HG03039 (cell line): ENCODE data around the gene PPDPF.

Experiments used
- ATAC-seq: cut with Tn5 transposase; IDR thresholded peaks from one replicate; pipeline ENCODE4 v1.9.1; 2021; ENCODE audit warnings: mild to moderate bottlenecking, moderate library complexity; ENCODE audit not compliant: unreplicated experiment

PPDPF gene

GRCh38 chr20:63536241-63536977 is 15.8 kb downstream of the PPDPF start:
- no peak for ATAC-seq

GRCh38 chr20:63536997-63537524 is 16.5 kb downstream of the PPDPF start, which contains the start of gene PTK6:
Gene PTK6 (minus strand): TSS chr20:63537376. CDS start chr20:63537314, 62 bp downstream.
- ATAC-seq: peak; percentile 5

- peak; percentile 67 for ATAC-seq
Observed at GRCh38 chr20:63537525-63538203, 17.1 kb downstream of the PPDPF start.

- ATAC-seq: no peak
Observed at GRCh38 chr20:63538204-63539091, 17.9 kb downstream of the PPDPF start.

GRCh38 chr20:63539092-63539430 is 18.5 kb downstream of the PPDPF start:
- no peak for ATAC-seq

GRCh38 chr20:63539441-63540370 is 19.1 kb downstream of the PPDPF start:
- ATAC-seq: no peak

- ATAC-seq: no peak
Observed at GRCh38 chr20:63540417-63541186, 20.0 kb downstream of the PPDPF start.

- no peak for ATAC-seq
Observed at GRCh38 chr20:63541371-63541770, 20.8 kb downstream of the PPDPF start.

GRCh38 chr20:63542031-63542559 is 21.5 kb downstream of the PPDPF start:
- no peak for ATAC-seq

GRCh38 chr20:63542696-63543095 is 22.1 kb downstream of the PPDPF start:
- ATAC-seq: no peak

- no peak for ATAC-seq
Observed at GRCh38 chr20:63543131-63543530, 22.6 kb downstream of the PPDPF start.

GRCh38 chr20:63543733-63544132 is 23.2 kb downstream of the PPDPF start:
- no peak for ATAC-seq

GRCh38 chr20:63544241-63544957 is 23.8 kb downstream of the PPDPF start:
- no peak for ATAC-seq

GRCh38 chr20:63544958-63545516 is 24.5 kb downstream of the PPDPF start:
- no peak for ATAC-seq

- ATAC-seq: no peak
Observed at GRCh38 chr20:63545814-63546213, 25.2 kb downstream of the PPDPF start.

- ATAC-seq: no peak
Observed at GRCh38 chr20:63546256-63546955, 25.8 kb downstream of the PPDPF start.

- no peak for ATAC-seq
Observed at GRCh38 chr20:63546956-63547724, 26.6 kb downstream of the PPDPF start.
